H1 (cell line): ENCODE data around the gene SLC26A1. TPM values are rescaled to one million over a fixed set of nuclear protein-coding genes. Genes with fewer than 3 reads are reported as not detected.

Experiments
- CTCF ChIA-PET: fragments of 300-600 bp; sonication (Branson Sonifier 250); formaldehyde crosslinking; loops from one replicate; lab custom pipeline; 2021; ENCODE audit not compliant: partially characterized antibody; lab: Charles Lee
- POLR2A ChIA-PET: fragments of 300-600 bp; sonication (Branson Sonifier 250); formaldehyde crosslinking; loops from one replicate; lab custom pipeline; 2021; ENCODE audit warnings: inconsistent platforms; ENCODE audit not compliant: partially characterized antibody; lab: Charles Lee
- DNase-seq, 2 experiments: peaks; one replicate each; pipeline versions ENCODE4 v3.0.0 to v3.0.0-alpha.2; 2010 to 2022; ENCODE audit warnings: low spot score in 2 of 2, low read depth in 1 of 2, mixed read lengths in 1 of 2
- FAIRE-seq: peaks from 2 replicates; lab custom pipeline; 2011; peaks lifted over from hg19 to GRCh38; lab: Jason Lieb, UNC
- H2AFZ ChIP-seq: 2 replicates; pipeline ENCODE4 v1.8.1; 2012; ENCODE audit warnings: low read length, inconsistent platforms
- H2AK5ac ChIP-seq: 2 replicates; pipeline ENCODE4 v1.6.1; 2013; ENCODE audit warnings: low read depth, low read length
- H2BK120ac ChIP-seq: replicated peaks from 2 replicates; pipeline ENCODE3; 2013; ENCODE audit warnings: low read depth, low read length, inconsistent platforms
- H2BK12ac ChIP-seq: 2 replicates; pipeline ENCODE4 v1.6.1; 2013; ENCODE audit warnings: low read depth, low read length
- H2BK15ac ChIP-seq: 2 replicates; pipeline ENCODE4 v1.6.1; 2013; ENCODE audit warnings: low read length
- H2BK20ac ChIP-seq: 2 replicates; pipeline ENCODE4 v1.6.1; 2013; ENCODE audit warnings: low read length
- H2BK5ac ChIP-seq: 2 replicates; pipeline ENCODE4 v1.6.1; 2013; ENCODE audit warnings: low read depth, low read length
- H3K14ac ChIP-seq: 2 replicates; pipeline ENCODE4 v1.6.1; 2013; ENCODE audit warnings: inconsistent platforms; ENCODE audit not compliant: insufficient read length
- H3K18ac ChIP-seq: 2 replicates; pipeline ENCODE4 v1.6.1; 2013; ENCODE audit warnings: low read length; ENCODE audit errors: extremely low read depth
- H3K23ac ChIP-seq: 2 replicates; pipeline ENCODE4 v1.6.1; 2013; ENCODE audit warnings: inconsistent platforms; ENCODE audit not compliant: insufficient read length
- H3K23me2 ChIP-seq: 2 replicates; pipeline ENCODE4 v1.6.1; 2013; ENCODE audit warnings: low read depth, low read length
- H3K27ac ChIP-seq: 2 replicates; pipeline ENCODE4 v1.6.1; 2011; ENCODE audit warnings: low read depth, low read length, inconsistent platforms
- H3K27me3 ChIP-seq, 4 experiments: replicated peaks in 1 of 4; 1 replicate in 1 of 4; 2 replicates in 3 of 4; pipeline versions ENCODE4 v1.6.1 to v1.8.1; 2011 to 2013; ENCODE audit warnings: low read length in 3 of 4, mild to moderate bottlenecking in 3 of 4, inconsistent platforms in 2 of 4, mixed read lengths in 2 of 4, moderate library complexity in 1 of 4; ENCODE audit not compliant: control insufficient read depth in 3 of 4, insufficient read depth in 3 of 4; ENCODE audit errors: extremely low read depth in 1 of 4
- H3K36me3 ChIP-seq, 4 experiments: 2 replicates each; pipeline versions ENCODE4 v1.6.1 to v1.8.1; 2011 to 2013; ENCODE audit warnings: mild to moderate bottlenecking in 4 of 4, low read length in 3 of 4, moderate library complexity in 2 of 4, control low read depth in 1 of 4, inconsistent platforms in 1 of 4; ENCODE audit not compliant: insufficient read depth in 4 of 4, control insufficient read depth in 2 of 4
- H3K4ac ChIP-seq: replicated peaks from 2 replicates; pipeline ENCODE3; 2013; ENCODE audit warnings: low read length, low read depth, mixed read lengths, inconsistent platforms; ENCODE audit not compliant: insufficient read length
- H3K4me1 ChIP-seq, 4 experiments: replicated peaks in 1 of 4; 1 replicate in 1 of 4; 2 replicates in 3 of 4; pipeline versions ENCODE4 v1.6.1 to v1.8.1; 2011 to 2013; ENCODE audit warnings: low read length in 3 of 4, inconsistent platforms in 2 of 4, mixed read lengths in 1 of 4; ENCODE audit not compliant: insufficient read depth in 4 of 4, control insufficient read depth in 3 of 4
- H3K4me2 ChIP-seq, 2 experiments: 2 replicates each; pipeline versions ENCODE4 v1.6.1 to v1.8.1; 2011 to 2013; ENCODE audit warnings: low read depth in 2 of 2, low read length in 2 of 2, control low read depth in 1 of 2, inconsistent platforms in 1 of 2, mild to moderate bottlenecking in 1 of 2; ENCODE audit not compliant: insufficient read depth in 1 of 2
- H3K4me3 ChIP-seq, 4 experiments: fragments of 200-600, 300-600 bp in 1 of 4; sonication (generic), shearing (Covaris generic), sonication (Bioruptor Twin) in 1 of 4; 2 replicates each; pipeline versions ENCODE4 v1.5.1 to v1.8.1; 2011 to 2016; ENCODE audit warnings: low read length in 4 of 4, low read depth in 3 of 4, control low read depth in 2 of 4, inconsistent platforms in 2 of 4, mild to moderate bottlenecking in 2 of 4, mixed read lengths in 1 of 4, moderate library complexity in 1 of 4; ENCODE audit not compliant: insufficient read depth in 2 of 4; ENCODE audit errors: extremely low read depth in 1 of 4
- H3K56ac ChIP-seq: replicated peaks from 2 replicates; pipeline ENCODE3; 2013; ENCODE audit warnings: low read depth, mild to moderate bottlenecking, mixed read lengths, low read length, inconsistent platforms; ENCODE audit not compliant: insufficient read length
- H3K79me1 ChIP-seq: 2 replicates; pipeline ENCODE4 v1.6.1; 2013; ENCODE audit warnings: low read depth, low read length, control low read depth
- H3K79me2 ChIP-seq, 2 experiments: 2 replicates each; pipeline versions ENCODE4 v1.6.1 to v1.8.1; 2012 to 2013; ENCODE audit warnings: low read length in 2 of 2, mild to moderate bottlenecking in 2 of 2, inconsistent platforms in 1 of 2; ENCODE audit not compliant: insufficient read depth in 2 of 2, control insufficient read depth in 1 of 2
- H3K9ac ChIP-seq, 4 experiments: replicated peaks in 1 of 4; 1 replicate in 1 of 4; 2 replicates in 3 of 4; pipeline versions ENCODE4 v1.6.1 to v1.8.1; 2011 to 2013; ENCODE audit warnings: low read depth in 3 of 4, low read length in 3 of 4, control low read depth in 2 of 4, mild to moderate bottlenecking in 2 of 4, moderate library complexity in 2 of 4, inconsistent platforms in 1 of 4; ENCODE audit errors: extremely low read depth in 1 of 4
- H3K9me3 ChIP-seq, 2 experiments: 2 replicates each; pipeline versions ENCODE4 v1.6.1 to v1.8.1; 2012 to 2013; ENCODE audit warnings: mild to moderate bottlenecking in 2 of 2, moderate library complexity in 2 of 2, control low read depth in 1 of 2, inconsistent platforms in 1 of 2, low read depth in 1 of 2, low read length in 1 of 2, mixed read lengths in 1 of 2; ENCODE audit not compliant: insufficient read depth in 2 of 2
- H4K20me1 ChIP-seq, 2 experiments: replicated peaks in 1 of 2; 2 replicates each; pipeline versions ENCODE3 to v1.8.1; 2011 to 2013; ENCODE audit warnings: inconsistent platforms in 2 of 2, low read length in 2 of 2, mild to moderate bottlenecking in 1 of 2; ENCODE audit not compliant: insufficient read depth in 2 of 2, control insufficient read depth in 1 of 2
- H4K5ac ChIP-seq: 2 replicates; pipeline ENCODE4 v1.6.1; 2013; ENCODE audit warnings: low read length, low read depth, mixed read lengths, inconsistent platforms; ENCODE audit not compliant: insufficient read length
- H4K8ac ChIP-seq: 2 replicates; pipeline ENCODE4 v1.8.0; 2013; ENCODE audit warnings: mild to moderate bottlenecking, moderate library complexity, low read length, inconsistent platforms; ENCODE audit not compliant: insufficient read depth; ENCODE audit errors: extremely low read depth
- H4K91ac ChIP-seq: replicated peaks from 2 replicates; pipeline ENCODE3; 2013; ENCODE audit warnings: low read length, mixed read lengths, inconsistent platforms; ENCODE audit not compliant: insufficient read length
- ASH2L ChIP-seq: fragments of 200-600, 300-600 bp; sonication (generic); IDR thresholded peaks from one replicate; pipeline ENCODE4 v1.7.1; 2017; ENCODE audit warnings: low read length
- CTCF ChIP-seq, 3 experiments: IDR thresholded peaks; 1 replicate in 2 of 3; 2 replicates in 1 of 3; pipeline versions ENCODE4 v1.5.1 to v1.6.1; 2011; ENCODE audit warnings: low read length in 3 of 3, mild to moderate bottlenecking in 3 of 3, inconsistent platforms in 2 of 3, low read depth in 1 of 3, moderate library complexity in 1 of 3; ENCODE audit not compliant: insufficient read depth in 1 of 3; ENCODE audit errors: control extremely low read depth in 1 of 3
- SIN3A ChIP-seq, 2 experiments: IDR thresholded peaks in 1 of 2; conservative IDR thresholded peaks in 1 of 2; 2 replicates each; pipeline ENCODE4 v1.6.1; 2011 to 2012; ENCODE audit warnings: low read length in 2 of 2, improper control_type of control experiment in 1 of 2, low read depth in 1 of 2, mild to moderate bottlenecking in 1 of 2
- WGBS, 2 experiments: shearing (Covaris generic) in 1 of 2; methylation state at CpG; one replicate each; pipeline versions ENCODE4 v1.1.6 to v1.1.7; 2013 to 2015; ENCODE audit warnings: low lambda C conversion rate in 2 of 2, mixed read lengths in 2 of 2, inconsistent platforms in 1 of 2, low coverage in 1 of 2, missing lambda C conversion rate in 1 of 2; ENCODE audit not compliant: insufficient replicate concordance in 2 of 2, insufficient coverage in 1 of 2, insufficient read length in 1 of 2; ENCODE audit errors: extremely low coverage in 1 of 2, missing lambda C conversion rate in 1 of 2; 5-methylcytosine and 5-hydroxymethylcytosine counted together
- polyA plus RNA-seq, 7 experiments: library from polyadenylated mRNA; depleted of rRNA in 3 of 7; stranded (reverse) in 5 of 7; unstranded in 2 of 7; fragments of >200 nt in 5 of 7; fragments of 200-250 nt in 2 of 7; gene quantifications; 1 replicate in 5 of 7; 2 replicates in 1 of 7; 4 replicates in 1 of 7; pipeline versions ENCODE4 v1.2.1 to v1.2.3, GENCODE V29; 2011 to 2013; ENCODE audit warnings: missing spikeins in 2 of 7, mixed read lengths in 2 of 7
- total RNA-seq: library from RNA; stranded (reverse); fragmentation: NEBNext Ultra II Directional; extraction: Animal tissue kit (Norgen Biotek cat#: 25700); gene quantifications from 2 replicates; pipeline ENCODE4 v1.2.1, GENCODE V29; 2021

SLC26A1 gene
- total and polyA plus RNA-seq, 2 of the 8 experiments (the other 6 are each of a cell fraction or from before 2014, with no cell fraction given), result 0.11 TPM; not detected in 1

- Histone ChIP-seq H3K4ac (no peak overlapping the region), H3K4me1 (peaks cover 0 to 9% (median 5%) of the 10 kb centered on the region in 4 experiments; a peak in 5 of 7 replicates), H3K23ac (no peak overlapping the region), H3K23me2 (peaks cover 11% of the 10 kb centered on the region; the same call in 1 of the 2 replicates), H3K4me3 (no peak overlapping the region), H4K20me1 (peaks cover 5 to 20% of the 10 kb centered on the region in 2 experiments), H3K27me3 (peaks cover 9 to 16% (median 12%) of the 10 kb centered on the region in 4 experiments), H3K4me2 (no peak overlapping the region), H3K9me3 (no peaks in the 10 kb centered on the region), H3K56ac (no peak overlapping the region), H3K9ac (no peak overlapping the region), H4K8ac (no peak overlapping the region; the same call in 1 of the 2 replicates), H2AFZ (no peak overlapping the region), H2BK12ac (no peak overlapping the region), H2BK20ac (no peak overlapping the region), H2AK5ac (no peak overlapping the region), H2BK15ac (no peak overlapping the region), H4K91ac (no peak overlapping the region), H3K27ac (no peak overlapping the region), H2BK120ac (no peak overlapping the region), H3K18ac (no peak overlapping the region), H4K5ac (no peak overlapping the region), H3K14ac (no peak overlapping the region), H3K79me1 (peaks cover 6% of the 10 kb centered on the region), H2BK5ac (peak overlapping the region; percentile 24; the same call in 1 of the 2 replicates), H3K36me3 (no peaks in the 10 kb centered on the region), H3K79me2 (no peaks in the 10 kb centered on the region)
- 89% methylated on average over 7 of the region's 8 CpGs; no CpG with 5 or more reads in 1 of the 2 experiments for WGBS, 2 experiments
- no peak for DNase-seq
- POLR2A ChIA-PET, result interaction anchor here (1.3 kb wide), 1 partner anchor 13 kb away, joined by 3 read pairs; no protein-coding TSS in a partner anchor
- CTCF ChIA-PET, result interaction anchor here (1.4 kb wide), 1 partner anchor 12 kb away, joined by 3 read pairs; no protein-coding TSS in a partner anchor
- FAIRE-seq, result no peak
- TF ChIP-seq ASH2L, result no peak
- TF ChIP-seq CTCF (IDR thresholded peaks at IDR 0.05; ENCODE audit: control extremely low read depth in 1 of 3, insufficient read depth in 1 of 3, low read depth in 1 of 3, low read length in 3 of 3), result peak in 2 of 3 experiments; percentile 9 to 48; a peak in 3 of 4 replicates
- no peak for TF ChIP-seq SIN3A (conservative IDR thresholded peaks at IDR 0.05 in 1 of 2, IDR thresholded peaks at IDR 0.05 in 1 of 2; ENCODE audit: low read depth in 1 of 2, low read length in 2 of 2)
These were observed 22.0 kb upstream of the SLC26A1 start for GRCh38 chr4:1015179-1015578.
